Measurements from ENCODE around the gene SNCAIP. TPM values are rescaled to one million over a fixed set of nuclear protein-coding genes. Genes with fewer than 3 reads are reported as not detected.

The SNCAIP gene
- total RNA-seq, 3 donors from 2014 or later, result 1.2 to 4.7 (median 2.7) TPM

- ATAC-seq (no peak), DNase-seq (no peak)
- no peak for TF ChIP-seq CTCF (IDR thresholded peaks at IDR 0.05)
- no peaks in the 10 kb centered on the region for H3K36me3 ChIP-seq (ENCODE audit: low read depth)
- H3K4me1 ChIP-seq (ENCODE audit: low read depth), result no peaks in the 10 kb centered on the region
- intact Hi-C loops (cut with DNase I, micrococcal nuclease), result no loop called here
- no peaks in the 10 kb centered on the region for H3K9me3 ChIP-seq
- H3K4me3 ChIP-seq, result no peak overlapping the region
These were observed 78.1 kb downstream of the SNCAIP start for GRCh38 chr5:122390154-122390553.

- TF ChIP-seq CTCF (IDR thresholded peaks at IDR 0.05), result no peak
- H3K36me3 ChIP-seq (ENCODE audit: low read depth), result no peaks in the 10 kb centered on the region
- H3K9me3 ChIP-seq, result no peaks in the 10 kb centered on the region
- DNase-seq (no peak), ATAC-seq (no peak)
- no peak overlapping the region for H3K4me3 ChIP-seq
- intact Hi-C loops (cut with DNase I, micrococcal nuclease), result no loop called here
- H3K4me1 ChIP-seq (ENCODE audit: low read depth), result no peaks in the 10 kb centered on the region
These were observed 78.7 kb downstream of the SNCAIP start for GRCh38 chr5:122390694-122391093.

DNA sequence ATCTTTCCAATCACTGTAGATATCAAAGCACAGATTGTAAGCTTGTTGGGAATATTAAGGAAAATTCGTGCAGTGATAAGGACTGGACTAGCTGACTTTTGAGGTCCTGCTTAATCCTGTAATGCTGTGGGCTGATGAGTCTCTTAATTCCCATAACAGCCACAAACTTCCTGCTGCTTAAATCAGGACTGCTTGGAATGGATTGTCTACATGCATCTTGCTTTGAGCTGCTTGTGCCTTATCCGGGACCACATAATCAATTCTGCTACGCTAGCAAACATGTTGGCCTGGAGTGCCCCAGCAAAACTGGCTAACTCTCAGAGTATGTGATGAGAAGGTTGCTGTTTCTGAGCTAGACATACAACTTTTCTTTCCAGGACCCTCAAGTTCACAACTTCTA, 79.6 kb downstream of the SNCAIP start:
- H3K36me3 ChIP-seq (ENCODE audit: low read depth), result no peaks in the 10 kb centered on the region
- no peaks in the 10 kb centered on the region for H3K9me3 ChIP-seq
- no peak for TF ChIP-seq CTCF (IDR thresholded peaks at IDR 0.05)
- H3K4me1 ChIP-seq (ENCODE audit: low read depth), result no peaks in the 10 kb centered on the region
- no peak overlapping the region for H3K4me3 ChIP-seq
- intact Hi-C loops (cut with DNase I, micrococcal nuclease), result no loop called here
- no peak for ATAC-seq
- no peak for DNase-seq

DNA sequence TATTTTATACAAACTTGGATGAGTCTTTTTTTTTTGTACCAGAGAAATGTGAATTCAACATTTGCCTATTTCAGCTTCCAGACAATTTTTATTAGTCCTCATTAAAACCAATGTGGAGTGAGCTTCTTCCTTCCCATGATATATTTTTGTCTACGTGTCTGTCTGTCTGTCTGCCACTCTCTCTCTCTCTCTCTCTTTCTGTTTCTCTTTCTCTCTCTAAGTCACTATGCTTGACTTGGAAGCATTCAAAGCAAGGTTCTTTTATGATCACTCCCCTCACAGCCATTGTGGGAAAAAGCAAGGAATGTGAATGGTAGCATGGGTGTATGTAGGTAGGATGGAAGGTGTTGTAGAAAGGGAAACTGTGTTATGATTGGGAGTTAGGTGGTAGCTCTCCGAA, 80.2 kb downstream of the SNCAIP start:
- no peaks in the 10 kb centered on the region for H3K4me1 ChIP-seq (ENCODE audit: low read depth)
- H3K9me3 ChIP-seq, result no peaks in the 10 kb centered on the region
- ATAC-seq (no peak), DNase-seq (no peak)
- intact Hi-C loops (cut with DNase I, micrococcal nuclease), result no loop called here
- no peak overlapping the region for H3K4me3 ChIP-seq
- TF ChIP-seq CTCF (IDR thresholded peaks at IDR 0.05), result no peak
- no peaks in the 10 kb centered on the region for H3K36me3 ChIP-seq (ENCODE audit: low read depth)

DNA sequence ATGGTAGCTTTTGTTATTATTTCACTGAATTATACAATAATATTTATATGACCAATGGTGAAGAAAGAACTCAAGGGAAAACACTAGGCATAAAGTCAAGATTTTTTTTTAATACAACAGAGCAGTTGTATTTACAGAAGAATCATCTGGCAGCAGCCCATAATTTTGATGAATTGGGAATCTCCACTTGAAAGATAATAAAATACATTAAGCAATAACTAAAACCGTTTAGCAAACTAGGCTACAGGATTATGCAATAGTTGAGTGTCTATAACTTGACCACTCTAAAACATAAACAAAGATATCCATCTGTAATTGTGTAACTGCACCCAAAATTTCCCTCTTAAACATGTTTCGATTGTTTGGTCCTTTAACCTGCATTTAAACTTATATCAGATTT, 80.8 kb downstream of the SNCAIP start:
- Histone ChIP-seq H3K4me3 (no peak overlapping the region), H3K36me3 (ENCODE audit: low read depth) (no peaks in the 10 kb centered on the region), H3K9me3 (no peaks in the 10 kb centered on the region), H3K4me1 (ENCODE audit: low read depth) (no peaks in the 10 kb centered on the region)
- intact Hi-C loops (cut with DNase I, micrococcal nuclease), result no loop called here
- DNase-seq (no peak), ATAC-seq (no peak)
- TF ChIP-seq CTCF (IDR thresholded peaks at IDR 0.05), result no peak

DNA sequence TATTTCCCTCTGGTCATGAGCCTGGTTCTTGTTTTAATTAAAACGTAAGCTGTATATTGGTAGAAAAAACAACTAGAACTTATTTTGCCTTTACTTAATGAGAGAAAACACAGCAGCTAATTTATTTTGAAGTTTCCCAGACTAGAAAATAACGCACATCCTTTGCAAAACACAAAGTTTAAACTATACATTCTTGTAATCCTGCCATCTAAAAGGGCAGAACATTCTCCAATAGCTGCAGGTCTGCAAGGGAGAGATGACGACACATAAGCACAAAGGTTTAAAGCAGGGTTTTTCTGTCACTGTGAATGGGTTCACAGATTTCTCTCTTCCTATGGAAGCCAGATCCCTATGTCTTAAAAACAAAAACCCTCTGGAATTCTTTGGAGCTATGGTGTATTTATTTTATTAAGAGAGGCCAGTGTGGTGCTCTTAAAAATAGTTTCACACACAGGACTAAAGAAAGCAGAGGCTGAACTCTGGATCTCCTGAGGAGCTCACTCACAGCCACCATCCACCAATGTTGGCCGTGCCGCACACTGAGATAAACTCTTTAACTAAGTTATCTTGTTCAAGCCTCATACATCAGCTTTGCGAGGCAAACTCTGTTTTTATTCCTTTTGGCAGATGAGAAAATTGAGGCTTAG, 82.4 kb downstream of the SNCAIP start:
- Histone ChIP-seq H3K4me3 (no peak overlapping the region), H3K4me1 (ENCODE audit: low read depth) (no peaks in the 10 kb centered on the region), H3K36me3 (ENCODE audit: low read depth) (no peaks in the 10 kb centered on the region), H3K9me3 (no peaks in the 10 kb centered on the region)
- ATAC-seq (no peak), DNase-seq (no peak)
- intact Hi-C loops (cut with DNase I, micrococcal nuclease), result no loop called here
- no peak for TF ChIP-seq CTCF (IDR thresholded peaks at IDR 0.05)

Data from mucosa of descending colon (tissue), 3 donors.